H1 (cell line): Measurements from ENCODE around the gene DNAJB12. TPM values are rescaled to one million over a fixed set of nuclear protein-coding genes. Genes with fewer than 3 reads are reported as not detected.

Experiments
- CTCF ChIA-PET: fragments of 300-600 bp; sonication (Branson Sonifier 250); formaldehyde crosslinking; loops from one replicate; lab custom pipeline; 2021; ENCODE audit not compliant: partially characterized antibody; lab: Charles Lee
- POLR2A ChIA-PET: fragments of 300-600 bp; sonication (Branson Sonifier 250); formaldehyde crosslinking; loops from one replicate; lab custom pipeline; 2021; ENCODE audit warnings: inconsistent platforms; ENCODE audit not compliant: partially characterized antibody; lab: Charles Lee
- DNase-seq, 2 experiments: peaks; one replicate each; pipeline versions ENCODE4 v3.0.0 to v3.0.0-alpha.2; 2010 to 2022; ENCODE audit warnings: low spot score in 2 of 2, low read depth in 1 of 2, mixed read lengths in 1 of 2
- FAIRE-seq: peaks from 2 replicates; lab custom pipeline; 2011; peaks lifted over from hg19 to GRCh38; lab: Jason Lieb, UNC
- H2AFZ ChIP-seq: 2 replicates; pipeline ENCODE4 v1.8.1; 2012; ENCODE audit warnings: low read length, inconsistent platforms
- H2AK5ac ChIP-seq: 2 replicates; pipeline ENCODE4 v1.6.1; 2013; ENCODE audit warnings: low read depth, low read length
- H2BK120ac ChIP-seq: replicated peaks from 2 replicates; pipeline ENCODE3; 2013; ENCODE audit warnings: low read depth, low read length, inconsistent platforms
- H2BK12ac ChIP-seq: 2 replicates; pipeline ENCODE4 v1.6.1; 2013; ENCODE audit warnings: low read depth, low read length
- H2BK15ac ChIP-seq: 2 replicates; pipeline ENCODE4 v1.6.1; 2013; ENCODE audit warnings: low read length
- H2BK20ac ChIP-seq: 2 replicates; pipeline ENCODE4 v1.6.1; 2013; ENCODE audit warnings: low read length
- H2BK5ac ChIP-seq: 2 replicates; pipeline ENCODE4 v1.6.1; 2013; ENCODE audit warnings: low read depth, low read length
- H3K14ac ChIP-seq: 2 replicates; pipeline ENCODE4 v1.6.1; 2013; ENCODE audit warnings: inconsistent platforms; ENCODE audit not compliant: insufficient read length
- H3K18ac ChIP-seq: 2 replicates; pipeline ENCODE4 v1.6.1; 2013; ENCODE audit warnings: low read length; ENCODE audit errors: extremely low read depth
- H3K23ac ChIP-seq: 2 replicates; pipeline ENCODE4 v1.6.1; 2013; ENCODE audit warnings: inconsistent platforms; ENCODE audit not compliant: insufficient read length
- H3K23me2 ChIP-seq: 2 replicates; pipeline ENCODE4 v1.6.1; 2013; ENCODE audit warnings: low read depth, low read length
- H3K27ac ChIP-seq: 2 replicates; pipeline ENCODE4 v1.6.1; 2011; ENCODE audit warnings: low read depth, low read length, inconsistent platforms
- H3K27me3 ChIP-seq, 4 experiments: replicated peaks in 1 of 4; 1 replicate in 1 of 4; 2 replicates in 3 of 4; pipeline versions ENCODE4 v1.6.1 to v1.8.1; 2011 to 2013; ENCODE audit warnings: low read length in 3 of 4, mild to moderate bottlenecking in 3 of 4, inconsistent platforms in 2 of 4, mixed read lengths in 2 of 4, moderate library complexity in 1 of 4; ENCODE audit not compliant: control insufficient read depth in 3 of 4, insufficient read depth in 3 of 4; ENCODE audit errors: extremely low read depth in 1 of 4
- H3K36me3 ChIP-seq, 4 experiments: 2 replicates each; pipeline versions ENCODE4 v1.6.1 to v1.8.1; 2011 to 2013; ENCODE audit warnings: mild to moderate bottlenecking in 4 of 4, low read length in 3 of 4, moderate library complexity in 2 of 4, control low read depth in 1 of 4, inconsistent platforms in 1 of 4; ENCODE audit not compliant: insufficient read depth in 4 of 4, control insufficient read depth in 2 of 4
- H3K4ac ChIP-seq: replicated peaks from 2 replicates; pipeline ENCODE3; 2013; ENCODE audit warnings: low read length, low read depth, mixed read lengths, inconsistent platforms; ENCODE audit not compliant: insufficient read length
- H3K4me1 ChIP-seq, 4 experiments: replicated peaks in 1 of 4; 1 replicate in 1 of 4; 2 replicates in 3 of 4; pipeline versions ENCODE4 v1.6.1 to v1.8.1; 2011 to 2013; ENCODE audit warnings: low read length in 3 of 4, inconsistent platforms in 2 of 4, mixed read lengths in 1 of 4; ENCODE audit not compliant: insufficient read depth in 4 of 4, control insufficient read depth in 3 of 4
- H3K4me2 ChIP-seq, 2 experiments: 2 replicates each; pipeline versions ENCODE4 v1.6.1 to v1.8.1; 2011 to 2013; ENCODE audit warnings: low read depth in 2 of 2, low read length in 2 of 2, control low read depth in 1 of 2, inconsistent platforms in 1 of 2, mild to moderate bottlenecking in 1 of 2; ENCODE audit not compliant: insufficient read depth in 1 of 2
- H3K4me3 ChIP-seq, 4 experiments: fragments of 200-600, 300-600 bp in 1 of 4; sonication (generic), shearing (Covaris generic), sonication (Bioruptor Twin) in 1 of 4; 2 replicates each; pipeline versions ENCODE4 v1.5.1 to v1.8.1; 2011 to 2016; ENCODE audit warnings: low read length in 4 of 4, low read depth in 3 of 4, control low read depth in 2 of 4, inconsistent platforms in 2 of 4, mild to moderate bottlenecking in 2 of 4, mixed read lengths in 1 of 4, moderate library complexity in 1 of 4; ENCODE audit not compliant: insufficient read depth in 2 of 4; ENCODE audit errors: extremely low read depth in 1 of 4
- H3K56ac ChIP-seq: replicated peaks from 2 replicates; pipeline ENCODE3; 2013; ENCODE audit warnings: low read depth, mild to moderate bottlenecking, mixed read lengths, low read length, inconsistent platforms; ENCODE audit not compliant: insufficient read length
- H3K79me1 ChIP-seq: 2 replicates; pipeline ENCODE4 v1.6.1; 2013; ENCODE audit warnings: low read depth, low read length, control low read depth
- H3K79me2 ChIP-seq, 2 experiments: 2 replicates each; pipeline versions ENCODE4 v1.6.1 to v1.8.1; 2012 to 2013; ENCODE audit warnings: low read length in 2 of 2, mild to moderate bottlenecking in 2 of 2, inconsistent platforms in 1 of 2; ENCODE audit not compliant: insufficient read depth in 2 of 2, control insufficient read depth in 1 of 2
- H3K9ac ChIP-seq, 4 experiments: replicated peaks in 1 of 4; 1 replicate in 1 of 4; 2 replicates in 3 of 4; pipeline versions ENCODE4 v1.6.1 to v1.8.1; 2011 to 2013; ENCODE audit warnings: low read depth in 3 of 4, low read length in 3 of 4, control low read depth in 2 of 4, mild to moderate bottlenecking in 2 of 4, moderate library complexity in 2 of 4, inconsistent platforms in 1 of 4; ENCODE audit errors: extremely low read depth in 1 of 4
- H3K9me3 ChIP-seq, 2 experiments: 2 replicates each; pipeline versions ENCODE4 v1.6.1 to v1.8.1; 2012 to 2013; ENCODE audit warnings: mild to moderate bottlenecking in 2 of 2, moderate library complexity in 2 of 2, control low read depth in 1 of 2, inconsistent platforms in 1 of 2, low read depth in 1 of 2, low read length in 1 of 2, mixed read lengths in 1 of 2; ENCODE audit not compliant: insufficient read depth in 2 of 2
- H4K20me1 ChIP-seq, 2 experiments: replicated peaks in 1 of 2; 2 replicates each; pipeline versions ENCODE3 to v1.8.1; 2011 to 2013; ENCODE audit warnings: inconsistent platforms in 2 of 2, low read length in 2 of 2, mild to moderate bottlenecking in 1 of 2; ENCODE audit not compliant: insufficient read depth in 2 of 2, control insufficient read depth in 1 of 2
- H4K5ac ChIP-seq: 2 replicates; pipeline ENCODE4 v1.6.1; 2013; ENCODE audit warnings: low read length, low read depth, mixed read lengths, inconsistent platforms; ENCODE audit not compliant: insufficient read length
- H4K8ac ChIP-seq: 2 replicates; pipeline ENCODE4 v1.8.0; 2013; ENCODE audit warnings: mild to moderate bottlenecking, moderate library complexity, low read length, inconsistent platforms; ENCODE audit not compliant: insufficient read depth; ENCODE audit errors: extremely low read depth
- H4K91ac ChIP-seq: replicated peaks from 2 replicates; pipeline ENCODE3; 2013; ENCODE audit warnings: low read length, mixed read lengths, inconsistent platforms; ENCODE audit not compliant: insufficient read length
- CREB1 ChIP-seq: IDR thresholded peaks from 2 replicates; pipeline ENCODE4 v1.6.1; 2012; ENCODE audit warnings: inconsistent platforms
- E2F6 ChIP-seq: IDR thresholded peaks from 2 replicates; pipeline ENCODE4 v1.6.1; 2012; ENCODE audit warnings: inconsistent platforms
- RBBP5 ChIP-seq: IDR thresholded peaks from 2 replicates; pipeline ENCODE4 v1.7.1; 2012; ENCODE audit warnings: low read depth, mild to moderate bottlenecking, inconsistent platforms, low read length, moderate library complexity, borderline replicate concordance
- USF2 ChIP-seq: IDR thresholded peaks from 2 replicates; pipeline ENCODE4 v1.6.1; 2011; ENCODE audit warnings: low read length, improper control_type of control experiment
- WGBS, 2 experiments: shearing (Covaris generic) in 1 of 2; methylation state at CpG; one replicate each; pipeline versions ENCODE4 v1.1.6 to v1.1.7; 2013 to 2015; ENCODE audit warnings: low lambda C conversion rate in 2 of 2, mixed read lengths in 2 of 2, inconsistent platforms in 1 of 2, low coverage in 1 of 2, missing lambda C conversion rate in 1 of 2; ENCODE audit not compliant: insufficient replicate concordance in 2 of 2, insufficient coverage in 1 of 2, insufficient read length in 1 of 2; ENCODE audit errors: extremely low coverage in 1 of 2, missing lambda C conversion rate in 1 of 2; 5-methylcytosine and 5-hydroxymethylcytosine counted together
- polyA plus RNA-seq, 7 experiments: library from polyadenylated mRNA; depleted of rRNA in 3 of 7; stranded (reverse) in 5 of 7; unstranded in 2 of 7; fragments of >200 nt in 5 of 7; fragments of 200-250 nt in 2 of 7; gene quantifications; 1 replicate in 5 of 7; 2 replicates in 1 of 7; 4 replicates in 1 of 7; pipeline versions ENCODE4 v1.2.1 to v1.2.3, GENCODE V29; 2011 to 2013; ENCODE audit warnings: missing spikeins in 2 of 7, mixed read lengths in 2 of 7
- total RNA-seq: library from RNA; stranded (reverse); fragmentation: NEBNext Ultra II Directional; extraction: Animal tissue kit (Norgen Biotek cat#: 25700); gene quantifications from 2 replicates; pipeline ENCODE4 v1.2.1, GENCODE V29; 2021

Gene DNAJB12
- total and polyA plus RNA-seq, 2 of the 8 experiments (the other 6 are each of a cell fraction or from before 2014, with no cell fraction given): 10.8 to 20.5 TPM

- Histone ChIP-seq H2BK15ac (0 out of 2 replicates have a peak overlapping the region, but pooled peaks have one; percentile 46), H4K91ac (no peak overlapping the region), H3K79me1 (no peaks in the 10 kb centered on the region), H3K27me3 (no peaks in the 10 kb centered on the region)
- WGBS, 2 experiments: 91% methylated on average over 12 of the region's 12 CpGs; no CpG with 5 or more reads in 1 of the 2 experiments
- POLR2A ChIA-PET: interaction anchor here (1.5 to 39.2 kb wide), 3 partner anchors 8 to 47 kb away, joined by 4 to 895 read pairs (median 38); partner anchors contain the start of gene DDIT4
- TF ChIP-seq USF2 (no peak), RBBP5 (no peak), E2F6 (no peak), CREB1 (no peak)
- TF ChIP-seq, all 59 proteins: peak for 0
- no peak overlapping the region for H2AK5ac ChIP-seq
- H3K4ac ChIP-seq: no peak overlapping the region
- no peaks in the 10 kb centered on the region; a peak in 1 of 4 replicates for H3K9me3 ChIP-seq
- no peak overlapping the region for H3K27ac ChIP-seq
- no peak for DNase-seq
- CTCF ChIA-PET: interaction anchor here (1.2 to 4.2 kb wide), 2 partner anchors 14 to 48 kb away, joined by 5 to 33 read pairs; no protein-coding TSS in a partner anchor
- FAIRE-seq: no peak
- no peak overlapping the region for H2BK120ac ChIP-seq
- H3K36me3 ChIP-seq: no peaks in the 10 kb centered on the region
- H3K4me2 ChIP-seq: no peak overlapping the region
- H4K8ac ChIP-seq: peak overlapping the region; percentile 58; the same call in 1 of the 2 replicates
- H4K20me1 ChIP-seq: no peaks in the 10 kb centered on the region
- H3K4me3 ChIP-seq: no peak overlapping the region
- no peak overlapping the region for H3K56ac ChIP-seq
- H2BK20ac ChIP-seq: 0 out of 2 replicates have a peak overlapping the region, but pooled peaks have one; percentile 80
- H2BK12ac ChIP-seq: peak overlapping the region; percentile 95
- H3K14ac ChIP-seq: no peak overlapping the region
- H3K79me2 ChIP-seq: no peaks in the 10 kb centered on the region
- no peak overlapping the region; the same call in 1 of the 2 replicates for H3K18ac ChIP-seq
- no peak overlapping the region for H4K5ac ChIP-seq
- H3K23ac ChIP-seq: no peak overlapping the region
- H3K23me2 ChIP-seq: no peaks in the 10 kb centered on the region; the same call in 1 of the 2 replicates
- H3K9ac ChIP-seq: no peak overlapping the region
- H3K4me1 ChIP-seq: peaks cover 16 to 36% (median 25%) of the 10 kb centered on the region in 4 experiments
- H2AFZ ChIP-seq: no peak overlapping the region
- peak overlapping the region; percentile 63; the same call in 1 of the 2 replicates for H2BK5ac ChIP-seq
These were observed 30.9 kb downstream of the DNAJB12 start for GRCh38 chr10:72323771-72324191.
